Stimulated activated CD4-positive, alpha-beta T cell treated with anti-CD3 and anti-CD28 coated beads, Interleukin-12 subunit alpha, Interleukin-12 subunit beta, amount 100 ng/mL, for 48 hours (primary cell): ENCODE data around the gene GDPD5.
"Not testable (repeated sequence)": the region's sequence is repeated elsewhere in the genome, so short reads cannot be mapped to it uniquely, and the experiment has no call there.

Experiments used
- DNase-seq, 3 donors: peaks; one replicate each; pipeline ENCODE4 v3.0.0-alpha.2; 2020; ENCODE audit warnings: low read depth in 2 of 3, low spot score in 1 of 3

Gene GDPD5

DNA sequence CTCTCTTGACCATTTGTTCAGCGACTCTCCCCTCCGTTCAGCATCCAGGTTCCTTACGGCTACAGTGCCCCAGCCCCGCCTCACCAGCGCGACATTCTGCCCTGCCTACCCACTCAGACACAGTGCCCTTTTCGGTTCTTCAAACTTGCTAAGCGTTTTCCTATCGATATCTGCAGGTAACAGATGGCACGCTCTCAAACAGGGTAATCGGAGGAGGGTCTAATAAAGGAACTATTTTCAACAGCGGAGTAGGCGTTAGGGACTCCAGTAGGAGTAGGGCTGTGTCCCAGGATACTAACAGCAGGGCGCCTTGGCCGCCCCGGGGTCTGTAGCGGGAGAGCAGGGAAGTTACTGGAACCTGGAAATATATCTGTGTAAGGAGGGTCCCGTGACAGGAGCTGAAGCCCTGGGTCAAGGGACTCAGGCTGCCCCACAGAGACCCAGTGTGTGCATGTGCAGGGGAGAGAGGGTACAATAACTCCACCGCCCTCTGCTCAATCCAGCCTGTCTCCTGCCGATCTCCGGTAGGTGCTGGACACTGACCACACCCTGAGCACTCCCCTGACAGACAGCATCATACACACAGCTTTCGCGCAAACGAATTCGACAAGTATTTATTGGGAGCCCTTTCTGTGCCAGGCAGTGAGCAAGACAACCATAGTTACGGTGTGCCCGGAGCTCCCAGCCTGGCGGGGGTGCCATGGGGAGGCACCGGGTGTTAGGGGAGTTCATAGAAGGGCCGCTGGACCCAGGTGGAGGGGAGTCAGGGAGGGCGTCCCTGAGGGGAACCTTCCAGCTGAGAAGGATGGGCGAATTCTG lies 94.8 kb downstream of the GDPD5 start:
- DNase-seq = no peak

GRCh38 chr11:75429902-75430713 lies 95.6 kb downstream of the GDPD5 start:
- peak in 2 of 3 donors; percentile 31 to 52 for DNase-seq

DNA sequence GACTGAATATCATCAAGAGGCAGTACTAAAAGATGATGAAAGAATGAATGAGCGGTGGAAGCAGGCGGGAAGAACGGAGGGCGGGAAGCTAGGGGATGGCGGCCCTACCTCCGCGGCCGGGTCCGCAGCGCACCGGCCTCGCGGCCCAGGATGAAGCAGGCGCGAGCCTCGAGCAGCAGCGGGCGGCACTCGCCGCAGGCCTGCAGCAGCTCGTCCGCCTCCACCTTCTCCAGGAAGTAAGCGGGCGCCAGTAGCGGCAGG lies 96.2 kb downstream of the GDPD5 start:
- DNase-seq = no peak

- no peak for DNase-seq
These were observed 96.6 kb downstream of the GDPD5 start for GRCh38 chr11:75428989-75429640.

GRCh38 chr11:75428281-75428724 lies 97.4 kb downstream of the GDPD5 start:
- peak; percentile 43 to 72 (median 49) for DNase-seq

GRCh38 chr11:75427181-75427580 lies 98.6 kb downstream of the GDPD5 start:
- no peak for DNase-seq

- DNase-seq = no peak
These were observed 99.0 kb downstream of the GDPD5 start for GRCh38 chr11:75426720-75427086.

DNA sequence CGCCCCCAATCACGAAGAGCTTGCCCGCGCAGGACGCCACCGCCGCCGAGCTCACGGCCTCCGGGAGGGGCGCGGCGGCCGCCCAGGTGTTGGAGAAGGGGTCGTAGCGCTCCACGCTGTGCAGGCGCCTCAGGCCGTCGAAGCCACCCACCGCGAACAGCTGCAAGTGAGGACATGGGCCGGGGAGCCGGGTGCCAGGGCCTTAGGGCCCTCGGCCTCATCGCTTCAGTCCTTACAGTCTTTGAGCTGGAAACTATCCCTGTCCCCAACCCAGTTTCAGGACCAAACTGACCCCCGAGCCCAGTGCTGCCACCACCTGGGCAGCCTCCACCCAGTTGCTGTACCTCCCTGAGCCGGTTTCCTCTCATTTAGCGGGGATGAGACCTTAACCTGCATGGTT lies 100.3 kb downstream of the GDPD5 start:
- no peak for DNase-seq

- no peak for DNase-seq
These were observed 101.3 kb downstream of the GDPD5 start for GRCh38 chr11:75424396-75424795.

DNA sequence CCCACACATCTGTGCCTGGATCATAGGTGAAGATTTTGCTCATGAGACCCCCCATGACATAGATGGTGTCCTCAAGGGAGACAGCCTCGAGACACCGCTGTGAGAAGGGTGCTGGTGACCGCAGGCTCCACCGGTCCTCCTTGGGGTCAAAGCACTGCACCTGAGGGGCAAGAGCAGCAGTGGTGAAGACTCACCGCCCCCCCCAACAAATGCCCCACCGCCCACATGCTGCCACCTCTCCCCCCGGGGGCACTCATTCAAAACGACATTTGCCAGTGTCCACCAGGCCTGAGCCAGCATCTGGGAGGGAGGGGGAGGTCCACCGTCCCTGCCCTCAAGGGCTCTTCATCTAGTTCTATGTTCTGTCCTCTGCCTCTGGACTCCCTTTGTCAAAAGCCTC lies 102.0 kb downstream of the GDPD5 start:
- DNase-seq = no peak

- DNase-seq = no peak
These were observed 103.2 kb downstream of the GDPD5 start for GRCh38 chr11:75422248-75423231.

DNA sequence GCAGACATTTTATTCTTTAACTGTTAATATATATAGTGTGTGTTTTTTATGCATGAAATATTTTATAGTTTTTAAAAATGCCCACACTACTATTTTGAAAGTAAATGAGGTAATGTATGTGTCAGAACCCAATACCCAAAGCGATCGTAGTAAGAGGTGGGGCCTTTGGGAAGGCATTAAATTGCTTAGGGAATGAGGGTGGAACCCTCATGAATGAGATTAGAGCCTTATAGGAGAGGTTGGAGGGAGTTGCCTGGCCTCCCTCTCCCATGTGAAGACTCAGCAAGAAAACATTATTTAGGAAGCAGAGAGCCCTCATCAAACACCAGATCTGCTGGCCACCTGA lies 103.9 kb downstream of the GDPD5 start:
- DNase-seq = no peak

- DNase-seq = no peak
These were observed 104.6 kb downstream of the GDPD5 start for GRCh38 chr11:75421035-75421602.

DNA sequence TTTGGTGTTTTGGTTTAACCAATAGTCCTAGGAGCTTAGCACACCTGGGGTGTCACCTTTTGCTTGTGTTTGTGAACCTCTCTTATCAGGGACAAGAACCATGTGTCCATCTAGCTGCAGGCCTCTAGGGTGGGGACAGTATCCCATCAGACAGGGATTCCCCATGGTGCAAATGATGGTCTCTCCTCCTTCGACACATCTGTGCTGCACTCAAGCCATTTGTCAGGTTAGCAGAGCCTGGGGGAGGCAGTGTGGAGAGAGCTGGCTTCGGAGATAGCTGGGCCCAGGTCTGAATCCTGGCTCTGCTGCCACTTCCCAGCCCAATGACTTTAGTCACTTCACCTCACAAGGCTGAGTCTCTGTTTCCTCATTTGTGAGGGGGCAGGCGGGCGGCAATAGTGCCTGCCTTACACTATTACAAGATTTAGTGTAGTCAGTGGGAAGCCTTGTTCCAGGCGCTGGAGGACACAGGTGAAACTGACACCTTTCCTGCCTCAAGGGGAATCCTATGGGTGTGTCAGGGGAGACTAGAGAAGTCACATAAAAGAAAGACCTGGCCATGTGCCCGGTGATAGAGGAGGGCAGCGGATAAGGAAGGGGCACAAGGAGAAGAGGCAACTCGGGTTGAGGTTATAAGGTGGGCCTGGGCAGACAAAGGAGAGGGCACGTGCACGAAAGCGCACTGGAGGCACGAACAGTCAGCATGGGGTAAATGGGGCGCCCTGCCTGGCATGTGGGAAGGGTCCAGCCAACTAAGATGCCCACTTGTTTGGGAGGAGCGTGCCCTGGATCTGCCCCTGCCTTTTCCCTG lies 105.3 kb downstream of the GDPD5 start:
- no peak for DNase-seq

- no peak for DNase-seq
These were observed 111.9 kb downstream of the GDPD5 start for GRCh38 chr11:75413864-75414263.

- not testable (repeated sequence) for DNase-seq
These were observed 112.6 kb downstream of the GDPD5 start for GRCh38 chr11:75413146-75413545.

GRCh38 chr11:75409971-75410370 lies 115.8 kb downstream of the GDPD5 start:
- not testable (repeated sequence) for DNase-seq

DNA sequence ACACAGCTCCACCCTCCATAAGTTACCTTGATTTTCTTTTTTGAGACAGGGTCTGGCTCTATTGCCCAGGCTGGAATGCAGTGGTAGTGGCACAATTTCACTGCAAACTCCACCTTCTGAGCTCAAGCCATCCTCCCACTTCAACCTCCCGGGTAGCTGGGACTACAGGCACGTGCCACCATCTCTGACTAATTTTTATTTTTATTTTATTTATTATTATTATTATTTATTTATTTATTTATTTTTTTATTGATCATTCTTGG lies 116.9 kb downstream of the GDPD5 start:
- no peak for DNase-seq

DNA sequence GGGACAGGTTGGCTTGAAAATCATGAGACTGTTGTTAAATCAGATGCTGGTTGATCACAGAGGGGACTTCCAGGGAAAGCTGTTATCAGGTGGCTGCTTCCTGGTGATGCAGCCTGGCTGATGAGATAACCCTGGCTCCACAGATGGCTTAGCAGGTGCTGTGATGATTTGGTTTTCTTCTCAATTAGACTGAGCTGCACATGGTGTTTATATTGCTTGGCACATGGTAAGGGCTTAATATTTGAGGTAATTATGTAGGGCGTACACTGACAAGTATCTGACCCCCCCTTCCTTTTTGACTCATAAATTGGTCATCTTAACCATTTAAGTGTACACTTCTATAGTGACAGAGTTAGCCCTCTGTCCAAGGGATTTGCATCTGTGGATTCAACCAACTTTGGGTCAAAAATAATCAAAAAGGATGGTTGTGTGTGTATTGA lies 119.4 kb downstream of the GDPD5 start:
- no peak for DNase-seq
